ENCODE measurements around the gene HOGA1.
"Not testable (repeated sequence)": the region's sequence is repeated elsewhere in the genome, so short reads cannot be mapped to it uniquely, and the experiment has no call there.

Gene HOGA1

DNA sequence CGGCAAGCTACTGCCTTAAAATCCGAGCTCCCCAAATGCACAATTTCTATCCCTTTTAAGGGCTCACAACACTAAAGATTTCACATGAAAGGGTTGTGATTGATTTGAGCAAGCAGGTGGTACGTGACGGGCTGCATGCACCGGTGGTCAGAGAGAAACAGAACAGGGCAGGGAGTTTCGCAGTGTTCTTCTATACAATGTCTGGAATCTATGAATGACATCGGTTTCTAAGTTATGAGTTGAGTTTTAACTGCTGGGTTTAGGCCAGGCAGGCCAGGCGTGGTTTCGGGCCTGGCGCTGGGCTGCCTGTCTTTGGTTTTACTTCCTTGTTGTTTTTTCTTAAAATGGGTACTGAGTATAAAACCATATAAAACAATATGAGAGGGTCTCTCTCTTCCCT lies 28.6 kb upstream of the HOGA1 start:
- DNase-seq (ENCODE audit: low spot score) = not testable (repeated sequence)

DNA sequence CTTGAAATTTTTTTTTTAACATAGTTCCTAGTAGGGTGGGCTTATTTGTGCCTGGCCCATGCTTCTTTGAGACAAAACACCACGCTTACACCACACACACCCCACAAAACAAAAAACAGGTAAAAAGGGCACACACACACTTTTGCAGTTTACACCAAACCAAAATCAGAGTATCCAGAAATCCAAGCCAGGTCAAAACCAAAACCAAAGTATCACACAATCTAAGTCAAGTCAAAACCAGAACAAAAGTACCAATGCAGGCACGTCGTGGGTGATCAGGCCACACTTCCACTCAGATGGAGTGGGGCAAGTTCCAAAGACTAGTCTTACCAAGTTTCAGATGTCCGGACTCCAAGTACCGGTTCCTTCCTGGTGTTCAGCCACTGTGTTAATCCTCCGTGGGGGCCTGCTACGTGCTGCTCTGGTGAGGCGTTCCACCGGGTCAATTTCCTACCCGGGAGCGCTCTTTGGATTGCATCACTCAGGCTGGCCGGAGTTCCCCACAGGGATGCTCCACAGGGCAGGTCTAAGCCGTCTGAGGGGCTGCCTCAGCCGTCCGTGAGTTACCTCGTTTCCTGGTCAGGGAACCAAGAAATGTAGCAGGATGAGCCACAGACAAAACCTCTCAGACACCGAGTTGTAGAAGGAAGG lies 23.3 kb upstream of the HOGA1 start:
- DNase-seq (ENCODE audit: low spot score) = not testable (repeated sequence)

DNA sequence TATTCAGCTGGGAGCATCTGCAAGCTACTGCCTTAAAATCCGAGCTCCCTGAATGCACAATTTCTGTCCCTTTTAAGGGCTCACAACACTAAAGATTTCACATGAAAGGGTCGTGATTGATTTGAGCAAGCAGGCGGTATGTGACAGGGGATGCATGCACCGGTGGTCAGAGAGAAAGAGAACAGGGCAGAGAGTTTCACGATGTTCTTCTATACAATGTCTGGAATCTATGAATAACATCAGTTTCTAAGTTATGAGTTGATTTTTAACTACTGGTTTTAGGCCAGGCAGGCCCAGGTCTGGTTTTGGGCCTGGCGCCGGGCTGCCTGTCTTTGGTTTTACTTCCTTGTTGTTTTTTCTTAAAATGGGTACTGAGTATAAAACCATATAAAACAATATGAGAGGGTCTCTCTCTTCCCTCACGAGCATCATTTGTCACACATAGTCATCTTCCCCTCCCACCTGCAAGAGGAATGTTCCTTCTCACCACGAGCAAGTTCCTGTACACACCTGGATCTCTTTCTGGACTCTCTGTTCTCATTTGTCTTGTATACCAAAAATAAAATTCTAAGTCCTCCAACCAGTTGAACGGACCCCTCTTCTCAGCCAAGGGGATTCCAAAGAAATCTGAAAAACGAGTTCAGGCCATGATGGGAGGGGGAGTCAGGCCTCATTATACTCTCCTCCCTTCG lies 22.7 kb upstream of the HOGA1 start:
- not testable (repeated sequence) for DNase-seq (ENCODE audit: low spot score)

DNA sequence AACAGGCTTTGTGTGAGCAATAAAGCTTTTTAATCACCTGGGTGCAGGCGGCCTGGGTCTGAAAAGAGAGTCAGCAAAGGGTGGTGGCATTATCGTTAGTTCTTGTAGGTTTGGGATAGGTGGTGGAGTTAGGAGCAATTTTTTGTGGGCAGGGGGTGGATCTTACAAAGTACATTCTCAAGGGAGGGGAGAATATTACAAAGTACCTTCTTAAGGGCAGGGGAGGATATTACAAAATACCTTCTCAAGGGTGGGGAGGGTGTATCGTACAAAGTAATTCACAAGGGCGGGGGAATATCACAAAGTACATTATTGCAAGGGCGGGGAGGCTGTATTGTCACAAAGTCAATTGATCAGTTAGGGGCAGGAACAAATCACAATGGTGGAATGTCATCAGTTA lies 21.9 kb upstream of the HOGA1 start:
- not testable (repeated sequence) for DNase-seq (ENCODE audit: low spot score)

DNA sequence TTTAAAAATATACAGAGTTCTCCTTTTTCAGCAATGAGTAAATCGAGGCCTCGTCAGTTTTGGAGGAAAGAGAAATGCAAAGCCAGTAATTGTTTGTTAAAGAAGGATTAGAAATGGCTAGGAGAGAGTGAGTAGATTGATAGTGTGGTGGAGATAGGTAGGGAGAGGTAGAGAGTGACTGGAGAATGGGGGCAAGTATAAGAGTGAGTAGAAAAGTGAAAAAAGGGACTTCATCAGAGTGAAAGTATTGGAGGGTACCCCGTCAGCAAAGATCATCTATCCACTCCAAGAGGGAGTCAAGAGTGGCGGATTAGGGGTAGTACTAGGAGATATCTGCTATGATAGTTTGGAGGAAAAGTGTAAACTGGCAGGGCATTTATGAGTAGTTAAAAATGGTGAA lies 20.9 kb upstream of the HOGA1 start:
- no peak for DNase-seq (ENCODE audit: low spot score)

DNA sequence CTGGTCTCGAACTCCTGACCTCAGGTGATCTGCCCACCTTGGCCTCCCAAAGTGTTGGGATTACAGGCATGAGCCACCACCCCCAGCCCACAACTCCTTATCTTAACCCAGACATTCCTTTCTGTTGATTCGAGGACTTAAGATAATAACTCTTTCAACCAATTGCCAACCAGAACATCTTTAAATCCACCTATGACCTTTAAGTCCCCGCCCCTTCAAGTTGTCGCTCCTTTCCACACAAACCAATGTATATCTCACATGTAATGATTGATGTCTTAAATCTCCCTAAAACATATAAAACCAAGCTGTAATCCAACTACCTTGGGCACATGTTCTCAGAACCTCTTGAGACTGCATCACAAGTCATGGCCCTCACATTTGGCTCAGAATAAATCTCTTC lies 19.4 kb upstream of the HOGA1 start:
- no peak for DNase-seq (ENCODE audit: low spot score)

DNA sequence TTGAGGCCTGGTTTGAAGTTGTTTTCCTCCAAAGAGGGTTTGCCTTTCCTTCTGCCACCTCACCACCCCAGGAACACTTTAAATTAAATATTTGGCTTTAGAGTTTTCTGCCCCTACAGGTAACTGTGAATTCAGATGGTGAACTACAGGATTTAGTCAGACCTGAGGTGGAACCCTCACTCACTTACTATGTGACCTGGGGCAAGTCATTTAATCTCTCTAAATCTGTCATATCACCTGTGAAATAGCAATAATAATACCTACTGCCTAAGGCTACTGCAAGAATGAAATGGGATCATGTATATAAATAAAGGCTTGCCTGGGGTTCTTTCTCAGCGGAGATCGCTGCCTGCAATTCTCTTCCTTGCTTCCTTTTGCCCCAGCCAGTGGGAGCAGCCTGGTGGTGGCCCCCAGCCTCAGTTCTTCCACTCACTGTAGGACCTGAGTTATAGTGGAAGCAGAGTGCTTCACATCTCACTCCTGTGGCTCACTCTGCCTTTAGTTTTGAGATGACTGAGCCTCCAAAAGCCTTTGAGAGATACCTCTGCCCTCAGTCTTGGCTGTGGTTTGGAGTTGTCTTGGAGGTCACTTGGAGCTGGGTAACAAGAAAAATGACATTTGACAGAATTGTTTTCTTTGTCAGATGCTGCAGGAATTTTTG lies 17.7 kb upstream of the HOGA1 start:
- DNase-seq (ENCODE audit: low spot score) = no peak

DNA sequence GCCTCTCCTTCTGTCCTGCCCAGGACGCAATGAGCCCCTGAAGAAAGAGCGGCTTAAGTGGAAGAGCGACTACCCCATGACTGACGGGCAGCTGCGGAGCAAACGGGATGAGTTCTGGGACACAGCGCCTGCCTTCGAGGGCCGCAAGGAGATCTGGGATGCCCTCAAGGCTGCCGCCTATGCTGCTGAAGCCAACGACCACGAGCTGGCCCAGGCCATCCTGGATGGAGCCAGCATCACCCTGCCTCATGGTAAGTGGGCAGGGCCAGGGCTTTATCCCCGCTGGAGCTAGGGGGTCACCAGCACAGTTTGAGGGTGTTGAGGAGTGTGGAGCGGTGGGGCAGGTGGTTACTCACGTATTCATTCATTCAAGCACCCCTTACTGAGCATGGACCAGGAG lies 16.3 kb upstream of the HOGA1 start:
- no peak for DNase-seq (ENCODE audit: low spot score)

DNA sequence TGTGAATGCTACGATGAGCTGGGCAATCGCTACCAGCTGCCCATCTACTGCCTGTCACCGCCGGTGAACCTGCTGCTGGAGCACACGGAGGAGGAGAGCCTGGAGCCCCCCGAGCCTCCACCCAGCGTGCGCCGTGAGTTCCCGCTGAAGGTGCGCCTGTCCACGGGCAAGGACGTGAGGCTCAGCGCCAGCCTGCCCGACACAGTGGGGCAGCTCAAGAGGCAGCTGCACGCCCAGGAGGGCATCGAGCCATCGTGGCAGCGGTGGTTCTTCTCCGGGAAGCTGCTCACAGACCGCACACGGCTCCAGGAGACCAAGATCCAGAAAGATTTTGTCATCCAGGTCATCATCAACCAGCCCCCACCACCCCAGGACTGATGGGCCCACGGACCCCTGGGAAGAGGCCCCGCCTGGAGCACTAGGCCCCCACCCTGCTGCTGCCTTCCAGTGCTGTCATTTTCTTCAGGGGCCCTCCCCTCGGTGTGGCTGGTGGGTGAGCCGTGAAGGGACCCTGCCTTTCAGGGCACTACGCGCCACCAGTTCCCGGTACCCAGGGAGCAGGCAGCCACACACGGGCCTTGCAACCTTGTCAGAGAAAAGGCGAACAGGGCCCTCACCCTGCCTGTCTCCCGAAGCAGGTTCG lies 13.9 kb upstream of the HOGA1 start:
- no peak for DNase-seq (ENCODE audit: low spot score)

DNA sequence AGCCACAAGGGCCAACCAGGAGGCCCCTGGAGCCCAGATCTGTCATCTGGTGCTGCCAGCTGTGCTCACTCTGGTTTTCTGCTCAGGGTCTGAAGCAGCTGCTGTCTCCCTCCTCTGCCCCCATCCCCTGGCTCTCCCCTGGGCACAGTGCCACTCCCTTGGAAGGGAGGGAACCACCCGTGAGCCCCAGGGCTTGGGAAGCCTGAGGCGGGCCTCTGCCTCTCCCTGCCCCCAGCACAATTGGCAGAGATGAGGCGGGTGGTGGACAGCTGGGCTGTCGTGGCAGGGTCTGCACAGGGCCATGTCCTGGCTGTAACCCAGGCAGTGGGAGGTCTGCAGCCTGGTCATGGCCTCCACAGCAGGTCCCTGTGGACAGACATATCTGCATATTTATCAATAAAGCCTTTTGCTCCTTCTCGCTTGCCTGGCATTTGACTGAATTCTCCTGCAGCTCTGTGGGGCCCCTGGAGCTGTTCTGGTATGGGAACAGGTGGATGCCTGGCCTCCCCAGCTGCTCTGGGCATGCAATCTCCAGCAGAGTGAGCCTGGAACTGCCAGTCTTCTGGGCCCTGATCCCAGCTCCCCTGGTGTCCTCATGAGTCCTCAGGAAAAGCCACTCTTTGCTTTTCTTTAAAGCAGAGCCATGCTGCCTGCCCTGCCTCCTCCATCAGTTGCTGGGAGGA lies 13.3 kb upstream of the HOGA1 start:
- DNase-seq (ENCODE audit: low spot score) = no peak

DNA sequence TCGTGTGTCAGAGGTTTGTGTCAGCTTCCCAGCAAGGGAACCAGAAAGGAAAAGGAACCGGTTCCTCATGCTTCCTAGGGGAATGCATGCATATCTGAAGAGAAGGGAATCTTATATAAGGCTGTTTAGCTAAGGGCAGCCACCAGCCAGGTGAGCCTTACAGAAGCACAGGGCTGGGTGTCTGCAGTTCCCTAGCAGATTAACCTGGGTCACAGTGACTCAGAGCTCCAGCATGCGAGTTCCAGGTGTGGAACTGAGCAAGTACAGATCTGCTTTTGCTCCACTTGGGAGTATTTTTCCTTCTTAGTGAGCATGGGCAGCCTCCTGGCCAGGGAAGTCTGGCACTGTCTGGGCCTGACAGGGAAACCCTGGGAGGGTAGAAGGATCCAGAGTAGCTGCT lies 12.6 kb upstream of the HOGA1 start:
- no peak for DNase-seq (ENCODE audit: low spot score)

DNA sequence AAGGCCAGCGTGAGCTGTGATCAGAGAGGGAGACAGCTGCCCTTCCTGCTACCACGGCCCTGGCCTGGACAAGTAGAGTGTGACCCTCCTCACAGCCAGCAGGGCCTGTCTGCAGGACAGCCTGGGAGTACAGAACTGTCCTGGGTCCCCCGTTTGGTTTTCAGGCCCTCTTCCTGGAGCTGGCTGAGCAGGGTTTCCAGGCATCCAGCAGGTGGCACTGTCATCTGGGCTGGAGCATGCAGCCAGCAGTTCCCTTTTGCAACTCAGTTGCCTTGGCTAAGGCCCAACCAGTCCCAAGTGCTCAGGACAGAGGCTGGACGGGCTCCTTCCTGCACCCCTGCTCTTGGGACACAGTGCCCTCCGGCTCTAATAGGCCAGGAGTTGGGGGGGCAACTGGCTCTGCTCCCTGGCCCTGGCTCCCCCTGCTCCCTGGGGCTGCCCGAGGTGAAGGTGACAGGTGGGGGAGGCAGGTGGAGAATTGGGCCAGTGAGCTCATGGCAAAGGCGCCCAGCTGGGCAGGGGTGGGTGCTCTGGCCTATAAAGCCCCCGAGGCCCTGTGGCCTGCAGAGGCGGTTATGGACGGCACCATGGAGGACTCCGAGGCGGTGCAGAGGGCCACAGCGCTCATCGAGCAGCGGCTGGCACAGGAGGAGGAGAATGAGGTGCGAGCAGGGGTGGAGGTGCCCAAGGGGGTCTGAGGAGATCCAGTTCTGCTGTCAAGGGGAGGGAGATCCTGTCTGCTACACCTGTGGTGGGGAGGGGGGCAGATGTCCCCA lies 11.8 kb upstream of the HOGA1 start, which contains the start of gene ANKRD2:
Gene ANKRD2 (plus strand): TSS at position 566 of the 776 bp plus-strand sequence. CDS start 10 bp downstream, at position 576.
- peak; percentile 77 for DNase-seq (ENCODE audit: low spot score)

DNA sequence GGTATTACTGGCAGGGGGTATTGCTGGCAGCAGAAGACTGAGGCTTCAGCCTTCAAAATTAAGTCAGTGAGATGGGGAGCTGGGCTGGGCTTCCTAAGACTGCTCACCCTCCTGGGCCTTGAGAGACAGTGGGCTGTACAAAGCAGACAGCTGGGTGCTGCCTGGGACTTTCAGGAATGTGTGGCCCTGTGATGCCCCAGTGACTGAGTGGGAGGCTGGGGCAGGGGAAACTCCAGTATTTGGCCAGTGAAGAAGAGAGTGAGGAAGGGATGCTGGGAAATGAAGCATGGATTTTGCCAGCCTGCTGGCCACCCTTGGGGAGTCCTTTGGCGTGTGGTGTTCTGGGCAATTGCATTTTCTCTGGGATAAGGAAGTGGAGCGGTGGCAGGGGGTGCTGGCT lies 11.2 kb upstream of the HOGA1 start:
- DNase-seq (ENCODE audit: low spot score) = no peak

DNA sequence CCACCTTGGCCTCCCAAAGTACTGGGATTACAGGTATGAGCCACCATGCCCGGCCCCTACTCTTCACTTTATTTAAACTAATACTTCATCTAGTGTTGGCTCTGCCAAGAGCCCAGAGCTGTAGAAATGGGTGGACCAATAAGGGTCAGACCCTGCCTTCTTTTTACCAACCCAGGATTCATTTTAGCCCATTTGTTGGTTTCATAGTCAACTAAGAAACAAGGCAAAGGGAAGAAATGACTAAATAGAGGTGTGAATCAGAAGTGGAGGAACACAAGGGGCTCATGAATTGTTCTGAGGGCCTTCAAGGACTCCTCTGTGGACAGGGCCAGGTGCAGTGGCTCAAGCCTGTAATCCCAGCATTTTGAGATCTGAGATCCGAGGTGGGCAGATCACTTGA lies 10.5 kb upstream of the HOGA1 start:
- no peak for DNase-seq (ENCODE audit: low spot score)

DNA sequence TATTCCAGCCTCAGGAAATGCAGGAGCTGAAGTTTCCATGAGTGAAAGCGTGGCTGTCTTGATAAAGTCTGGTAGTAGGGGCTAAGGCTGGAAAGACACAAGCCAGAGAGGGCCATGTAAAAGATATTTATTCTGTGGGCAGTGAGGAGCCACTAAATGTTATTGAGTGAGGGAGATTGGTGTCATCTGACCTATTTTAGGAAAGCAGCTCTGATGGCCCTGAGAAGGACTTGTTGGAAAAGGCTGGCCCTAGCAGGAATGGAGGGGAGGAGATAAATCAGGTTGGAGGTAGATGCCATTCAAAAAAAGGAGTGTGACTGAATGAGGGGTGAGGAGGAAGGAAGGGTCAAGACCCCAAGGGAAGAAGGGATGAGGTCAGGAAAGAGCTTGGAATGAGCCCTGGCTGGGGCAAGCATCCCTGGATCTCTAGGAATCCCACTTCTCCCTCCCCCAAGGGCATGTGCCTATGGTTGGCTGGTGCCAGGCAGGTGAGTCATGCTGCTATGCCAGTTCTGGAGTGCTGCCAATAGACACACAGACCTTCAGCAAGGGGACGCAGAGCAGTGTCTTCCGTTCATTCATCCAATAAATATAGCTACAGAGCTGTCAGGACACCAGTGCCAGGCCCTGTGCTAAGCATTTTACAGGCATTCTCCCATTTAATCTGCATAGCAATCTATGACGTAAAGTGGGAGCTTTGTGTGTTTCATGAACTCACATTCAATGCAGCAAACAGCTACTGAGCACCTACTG lies 9.6 kb upstream of the HOGA1 start:
- no peak for DNase-seq (ENCODE audit: low spot score)

DNA sequence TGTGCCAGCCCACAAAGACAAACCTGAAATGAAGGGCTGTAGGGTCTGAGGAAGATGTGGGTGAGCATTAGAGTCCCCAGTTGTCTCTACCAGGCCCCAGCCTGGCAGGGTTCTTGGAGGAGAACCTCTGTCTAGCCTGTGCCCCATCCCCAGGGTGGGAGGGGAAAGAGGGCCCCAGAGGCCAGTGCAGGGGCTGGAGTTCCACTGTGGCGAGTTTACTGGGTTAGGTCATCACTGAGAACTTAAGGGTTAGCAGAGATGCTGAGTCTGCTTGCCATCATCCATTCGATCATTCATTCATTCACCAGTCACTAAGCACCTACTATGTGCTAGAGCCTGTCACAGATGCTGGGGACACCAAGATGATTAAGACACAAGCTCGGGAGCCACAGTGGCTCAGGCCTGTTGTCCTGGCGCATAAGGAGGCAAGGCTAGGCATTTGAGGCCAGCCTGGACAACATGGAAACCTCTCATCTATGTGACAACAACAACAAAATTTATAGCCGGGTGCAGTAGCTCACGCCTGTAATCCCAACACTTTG lies 9.0 kb upstream of the HOGA1 start:
- no peak for DNase-seq (ENCODE audit: low spot score)

DNA sequence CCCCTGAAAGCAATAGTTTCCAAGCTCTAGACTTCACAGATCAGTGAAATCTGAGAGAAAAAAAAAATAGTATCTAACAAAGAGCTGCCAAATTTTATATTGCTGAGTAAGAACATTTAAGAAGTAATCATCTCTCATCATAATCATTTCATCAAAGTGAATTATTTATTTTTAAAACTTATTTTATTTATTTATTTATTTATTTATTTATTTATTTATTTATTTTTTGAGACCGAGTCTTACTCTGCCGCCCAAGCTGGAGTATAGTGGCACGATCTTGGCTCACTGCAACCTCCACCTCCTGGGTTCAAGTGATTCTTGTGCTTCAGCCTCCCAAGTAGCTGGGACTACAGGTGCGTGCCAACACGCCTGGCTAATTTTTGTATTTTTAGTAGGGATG lies 7.7 kb upstream of the HOGA1 start:
- not testable (repeated sequence) for DNase-seq (ENCODE audit: low spot score)

DNA sequence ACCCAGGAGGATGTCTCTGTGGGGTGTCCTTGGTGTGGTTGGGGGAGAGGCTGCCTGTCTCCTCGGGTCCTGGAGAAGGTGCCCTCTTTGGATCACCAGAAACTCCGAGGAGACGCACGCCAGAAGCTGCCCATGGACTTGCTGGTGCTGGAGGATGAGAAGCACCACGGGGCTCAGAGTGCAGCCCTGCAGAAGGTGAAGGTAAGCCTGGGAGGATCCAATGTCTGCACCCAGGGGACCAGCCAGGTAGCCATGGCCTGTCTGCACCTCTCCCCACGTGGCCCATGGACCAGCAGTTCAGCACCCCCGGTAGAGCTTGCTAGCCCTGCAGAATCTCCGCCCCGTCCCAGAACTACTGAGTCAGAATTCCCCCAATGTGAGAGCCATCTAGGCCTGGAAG lies 6.5 kb upstream of the HOGA1 start:
- no peak for DNase-seq (ENCODE audit: low spot score)

DNA sequence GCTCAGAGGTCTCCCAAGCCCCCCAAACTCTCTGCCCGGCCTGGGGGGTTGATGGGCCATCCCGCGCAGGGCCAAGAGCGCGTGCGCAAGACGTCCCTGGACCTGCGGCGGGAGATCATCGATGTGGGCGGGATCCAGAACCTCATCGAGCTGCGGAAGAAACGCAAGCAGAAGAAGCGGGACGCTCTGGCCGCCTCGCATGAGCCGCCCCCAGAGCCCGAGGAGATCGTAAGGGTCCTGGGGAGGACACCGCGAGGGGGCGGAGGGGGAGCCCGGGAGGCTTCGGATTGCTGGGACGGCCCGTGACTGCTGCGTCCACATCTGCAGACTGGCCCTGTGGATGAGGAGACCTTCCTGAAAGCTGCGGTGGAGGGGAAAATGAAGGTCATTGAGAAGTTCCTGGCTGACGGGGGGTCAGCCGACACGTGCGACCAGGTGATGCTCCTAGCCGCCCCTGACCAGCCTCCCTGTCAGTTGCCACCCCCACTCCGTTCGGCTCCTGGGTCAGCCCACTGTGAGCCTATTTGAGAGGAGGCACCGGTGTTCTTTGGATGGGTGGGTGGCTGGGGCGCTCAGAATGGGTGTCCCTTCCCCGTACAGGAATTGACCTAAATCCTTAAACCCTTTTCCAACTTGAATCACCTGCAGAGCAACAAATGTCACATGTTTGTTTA lies 5.9 kb upstream of the HOGA1 start:
- no peak for DNase-seq (ENCODE audit: low spot score)
